ENCODE results near the gene GRAMD4. TPM values are rescaled to one million over a fixed set of nuclear protein-coding genes. Genes with fewer than 3 reads are reported as not detected.

Gene GRAMD4
- polyA plus RNA-seq, 1 of the 3 experiments (the other 2 are of a cell fraction), result 15.5 TPM

DNA sequence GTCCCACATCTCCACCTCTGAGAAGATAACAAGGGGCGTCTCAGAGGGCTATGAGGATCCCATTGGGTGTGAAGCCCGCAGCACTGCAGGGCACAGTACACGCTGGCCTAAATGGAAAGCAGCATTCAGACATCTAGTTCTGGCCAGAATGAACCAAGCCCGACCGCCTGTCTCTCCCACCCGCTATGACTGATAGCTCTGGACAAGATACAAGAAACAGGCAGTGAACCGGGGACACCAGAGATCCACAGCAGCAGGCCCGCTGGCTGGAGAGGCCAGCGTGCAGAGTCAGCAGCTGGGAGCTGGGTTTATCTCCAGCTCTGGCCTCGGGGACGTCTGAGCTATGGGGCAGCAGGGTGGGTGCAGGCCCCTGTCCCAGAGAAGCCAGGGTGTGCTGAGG lies 108.3 kb downstream of the GRAMD4 start:
- peaks cover 0 to 6% of the 10 kb centered on the region in 2 experiments for H3K36me3 ChIP-seq (replicated peaks in 1 of 2; ENCODE audit: control insufficient read depth in 1 of 2, insufficient read depth in 2 of 2, low read length in 1 of 2)
- ChIA-PET CTCF (interaction anchor here (0.9 to 1.4 kb wide), 3 partner anchors 11 to 165 kb away, joined by 3 to 7 read pairs (median 3); no protein-coding TSS in a partner anchor), POLR2A (interaction anchor here (0.8 to 1.5 kb wide), 2 partner anchors 34 to 165 kb away, joined by 5 to 7 read pairs; partner anchors contain the start of gene TBC1D22A)
- no peaks in the 10 kb centered on the region for H3F3A ChIP-seq (replicated peaks; ENCODE audit: insufficient read depth)
- H4K20me1 ChIP-seq (ENCODE audit: insufficient read depth), result peaks cover 91% of the 10 kb centered on the region
- H2AFZ ChIP-seq (ENCODE audit: low read depth), result no peak overlapping the region
- peaks cover 0 to 64% of the 10 kb centered on the region in 2 experiments; a peak in 1 of 4 replicates for H3K4me1 ChIP-seq (ENCODE audit: control insufficient read depth in 1 of 2, insufficient read depth in 2 of 2, low read depth in 1 of 2, low read length in 1 of 2)
- H3K27ac ChIP-seq (ENCODE audit: low read depth in 2 of 2, low read length in 1 of 2), result peak overlapping the region in 1 of 2 experiments; percentile 90; a peak in 2 of 4 replicates
- WGBS (ENCODE audit: low lambda C conversion rate), result 80% methylated on average over 1 of the region's 11 CpGs
- H3K9ac ChIP-seq, result no peak overlapping the region
- no peaks in the 10 kb centered on the region for H3K9me2 ChIP-seq
- peaks cover 100% of the 10 kb centered on the region for H3K79me2 ChIP-seq (ENCODE audit: insufficient read depth)
- no peaks in the 10 kb centered on the region for H3K9me3 ChIP-seq
- no peak overlapping the region for H3K4me2 ChIP-seq
- H3K27me3 ChIP-seq (ENCODE audit: insufficient read depth), result no peaks in the 10 kb centered on the region
- no peak overlapping the region for H3K4me3 ChIP-seq (ENCODE audit: low read depth in 2 of 2, low read length in 1 of 2)
- TF ChIP-seq CTCF (IDR thresholded peaks at IDR 0.05), result no peak
- no peak for TF ChIP-seq POLR2AphosphoS5 (IDR thresholded peaks at IDR 0.05; ENCODE audit: low read depth, low read length)
- peak; percentile 29; the same call in 1 of the 2 replicates for TF ChIP-seq RAD21 (IDR thresholded peaks at IDR 0.05; ENCODE audit: low read length)
- no peak for TF ChIP-seq GABPA (IDR thresholded peaks at IDR 0.05; ENCODE audit: low read depth)
- TF ChIP-seq FOXJ3 (CRISPR knock-in tag; IDR thresholded peaks at IDR 0.05), result peak; percentile 79
- no peak for TF ChIP-seq NRF1 (IDR thresholded peaks at IDR 0.05; ENCODE audit: low read depth, low read length)
- no peak for TF ChIP-seq PBX3 (IDR thresholded peaks at IDR 0.05)
- peak; percentile 86 for TF ChIP-seq GATA2 (CRISPR knock-in tag; IDR thresholded peaks at IDR 0.05)
- TF ChIP-seq CHD2 (IDR thresholded peaks at IDR 0.05; ENCODE audit: low read length, partially characterized antibody), result peak; percentile 39
- peak; percentile 73; the same call in 1 of the 2 replicates for TF ChIP-seq MXI1 (IDR thresholded peaks at IDR 0.05; ENCODE audit: low read depth, low read length)
- no peak for TF ChIP-seq SIN3A (IDR thresholded peaks at IDR 0.05; ENCODE audit: borderline replicate concordance, low read depth, low read length)
- TF ChIP-seq EP300 (IDR thresholded peaks at IDR 0.05; ENCODE audit: borderline replicate concordance in 1 of 2, low read depth in 1 of 2, low read length in 1 of 2), result peak in 1 of 2 experiments; percentile 84; a peak in 2 of 4 replicates
- TF ChIP-seq ELF1 (IDR thresholded peaks at IDR 0.05), result no peak
- TF ChIP-seq TEAD4 (IDR thresholded peaks at IDR 0.05; ENCODE audit: borderline replicate concordance, insufficient read depth), result no peak
- TF ChIP-seq MAX (IDR thresholded peaks at IDR 0.05; ENCODE audit: low read depth), result no peak
- no peak for TF ChIP-seq SMC3 (IDR thresholded peaks at IDR 0.05; ENCODE audit: low read depth, low read length)
- TF ChIP-seq, protein P1, sequence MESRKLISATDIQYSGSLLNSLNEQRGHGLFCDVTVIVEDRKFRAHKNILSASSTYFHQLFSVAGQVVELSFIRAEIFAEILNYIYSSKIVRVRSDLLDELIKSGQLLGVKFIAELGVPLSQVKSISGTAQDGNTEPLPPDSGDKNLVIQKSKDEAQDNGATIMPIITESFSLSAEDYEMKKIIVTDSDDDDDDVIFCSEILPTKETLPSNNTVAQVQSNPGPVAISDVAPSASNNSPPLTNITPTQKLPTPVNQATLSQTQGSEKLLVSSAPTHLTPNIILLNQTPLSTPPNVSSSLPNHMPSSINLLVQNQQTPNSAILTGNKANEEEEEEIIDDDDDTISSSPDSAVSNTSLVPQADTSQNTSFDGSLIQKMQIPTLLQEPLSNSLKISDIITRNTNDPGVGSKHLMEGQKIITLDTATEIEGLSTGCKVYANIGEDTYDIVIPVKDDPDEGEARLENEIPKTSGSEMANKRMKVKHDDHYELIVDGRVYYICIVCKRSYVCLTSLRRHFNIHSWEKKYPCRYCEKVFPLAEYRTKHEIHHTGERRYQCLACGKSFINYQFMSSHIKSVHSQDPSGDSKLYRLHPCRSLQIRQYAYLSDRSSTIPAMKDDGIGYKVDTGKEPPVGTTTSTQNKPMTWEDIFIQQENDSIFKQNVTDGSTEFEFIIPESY (IDR thresholded peaks at IDR 0.05; ENCODE audit: borderline replicate concordance, low read depth), result no peak
- TF ChIP-seq FOSL2 (IDR thresholded peaks at IDR 0.05; ENCODE audit: borderline replicate concordance, low read depth), result no peak
- TF ChIP-seq RCOR1 (IDR thresholded peaks at IDR 0.05; ENCODE audit: low read length), result peak; percentile 62
- DNase-seq, result peak; percentile 87

Other genes starting within 250 kb of the GRAMD4 start
- gene CELSR1, start 82.8 kb upstream of the GRAMD4 start, polyA plus RNA-seq (2012; rRNA removed), result 1.8 and 5.0 TPM in 2 replicates
- 32.6 and 33.4 TPM in 2 replicates for gene CERK, start 117.9 kb downstream of the GRAMD4 start, polyA plus RNA-seq (2012; rRNA removed)
- 14.5 and 16.5 TPM in 2 replicates for gene TBC1D22A, start 142.3 kb downstream of the GRAMD4 start, polyA plus RNA-seq (2012; rRNA removed)

All from SK-N-SH (cell line).